CD14-positive monocyte (primary cell): Measurements from ENCODE around the gene QSOX1. TPM values are rescaled to one million over a fixed set of nuclear protein-coding genes. Genes with fewer than 3 reads are reported as not detected.

ENCODE experiments used
- DNase-seq, 3 donors: peaks; one replicate each; pipeline ENCODE4 v3.0.0-alpha.2; 2011 to 2022
- H2AFZ ChIP-seq: 2 replicates; pipeline ENCODE4 v1.6.0; 2012; ENCODE audit warnings: mild to moderate bottlenecking, low read depth, low read length, inconsistent platforms; ENCODE audit not compliant: insufficient read depth, poor library complexity, severe bottlenecking
- H3K27ac ChIP-seq, 2 donors: 1 replicate in 1 of 2; 2 replicates in 1 of 2; pipeline ENCODE4 v1.5.1; 2012 to 2013; ENCODE audit warnings: low read length in 2 of 2, control low read depth in 1 of 2, inconsistent platforms in 1 of 2, low read depth in 1 of 2, mild to moderate bottlenecking in 1 of 2
- H3K27me3 ChIP-seq, 2 donors: one replicate each; pipeline versions ENCODE4 v1.6.0 to v1.6.1; 2011 to 2013; ENCODE audit warnings: low read length in 2 of 2; ENCODE audit not compliant: control insufficient read depth in 2 of 2, insufficient read depth in 2 of 2
- H3K36me3 ChIP-seq, 2 donors: replicated peaks in 1 of 2; 1 replicate in 1 of 2; 2 replicates in 1 of 2; pipeline versions ENCODE4 v1.5.1 to v1.6.1; 2012 to 2013; ENCODE audit warnings: low read length in 2 of 2, control low read depth in 1 of 2, inconsistent platforms in 1 of 2, mild to moderate bottlenecking in 1 of 2; ENCODE audit not compliant: insufficient read depth in 2 of 2, control insufficient read depth in 1 of 2
- H3K4me1 ChIP-seq, 2 donors: 1 replicate in 1 of 2; 2 replicates in 1 of 2; pipeline versions ENCODE4 v1.5.1 to v1.6.1; 2012 to 2013; ENCODE audit warnings: low read length in 2 of 2, control low read depth in 1 of 2, inconsistent platforms in 1 of 2, mild to moderate bottlenecking in 1 of 2, moderate library complexity in 1 of 2; ENCODE audit not compliant: insufficient read depth in 2 of 2, control insufficient read depth in 1 of 2
- H3K4me2 ChIP-seq: replicated peaks from 2 replicates; pipeline ENCODE3; 2012; ENCODE audit warnings: low read length, moderate library complexity, mild to moderate bottlenecking; ENCODE audit not compliant: poor library complexity, severe bottlenecking; ENCODE audit errors: extremely low read depth
- H3K4me3 ChIP-seq, 3 experiments: fragments of 200-600 bp in 1 of 3; sonication (generic) in 1 of 3; replicated peaks in 1 of 3; 1 replicate in 2 of 3; 2 replicates in 1 of 3; pipeline ENCODE4 v1.5.1; 2011 to 2013; ENCODE audit warnings: low read length in 3 of 3, mild to moderate bottlenecking in 3 of 3, control low read depth in 2 of 3, low read depth in 2 of 3, inconsistent platforms in 1 of 3, moderate library complexity in 1 of 3
- H3K79me2 ChIP-seq: 2 replicates; pipeline ENCODE4 v1.6.0; 2012; ENCODE audit warnings: mild to moderate bottlenecking, control low read depth, inconsistent platforms, low read length, moderate library complexity; ENCODE audit not compliant: insufficient read depth
- H3K9ac ChIP-seq: 2 replicates; pipeline ENCODE4 v1.6.0; 2017; ENCODE audit warnings: low read length, mild to moderate bottlenecking; ENCODE audit not compliant: insufficient read depth, poor library complexity, severe bottlenecking
- H3K9me3 ChIP-seq, 2 donors: replicated peaks in 1 of 2; 1 replicate in 1 of 2; 2 replicates in 1 of 2; pipeline versions ENCODE4 v1.5.1 to v1.6.1; 2012 to 2013; ENCODE audit warnings: low read length in 2 of 2, control low read depth in 1 of 2; ENCODE audit not compliant: control insufficient read depth in 1 of 2, insufficient read depth in 1 of 2
- H4K20me1 ChIP-seq: 2 replicates; pipeline ENCODE4 v1.6.0; 2012; ENCODE audit warnings: mild to moderate bottlenecking, low read length, control low read depth, moderate library complexity; ENCODE audit not compliant: insufficient read depth
- H3K27ac Mint-ChIP-seq, 7 donors: one replicate each; pipeline ENCODE4 v1.8.0; 2020; ENCODE audit warnings: mild to moderate bottlenecking in 7 of 7, mixed read lengths in 7 of 7, moderate library complexity in 6 of 7, inconsistent platforms in 2 of 7
- H3K27me3 Mint-ChIP-seq, 3 donors: one replicate each; pipeline ENCODE4 v1.8.0; 2021 to 2022; ENCODE audit warnings: low read depth in 3 of 3, mild to moderate bottlenecking in 3 of 3, mixed read lengths in 3 of 3, moderate library complexity in 3 of 3, inconsistent platforms in 1 of 3
- H3K36me3 Mint-ChIP-seq, 2 donors: one replicate each; pipeline ENCODE4 v1.8.0; 2020; ENCODE audit warnings: mixed read lengths in 2 of 2, inconsistent platforms in 1 of 2, mild to moderate bottlenecking in 1 of 2
- H3K4me1 Mint-ChIP-seq: one replicate; pipeline ENCODE4 v1.8.0; 2020; ENCODE audit warnings: mild to moderate bottlenecking, mixed read lengths
- H3K4me3 Mint-ChIP-seq, 2 donors: one replicate each; pipeline ENCODE4 v1.8.0; 2020; ENCODE audit warnings: mild to moderate bottlenecking in 2 of 2, mixed read lengths in 2 of 2, moderate library complexity in 1 of 2
- H3K9me3 Mint-ChIP-seq, 7 donors: one replicate each; pipeline ENCODE4 v1.8.0; 2020 to 2022; ENCODE audit warnings: mixed read lengths in 7 of 7, mild to moderate bottlenecking in 6 of 7, moderate library complexity in 6 of 7, inconsistent platforms in 2 of 7
- WGBS: methylation state at CpG from one replicate; pipeline ENCODE4 v1.1.5; 2013; ENCODE audit warnings: missing lambda C conversion rate; ENCODE audit not compliant: insufficient coverage; 5-methylcytosine and 5-hydroxymethylcytosine counted together
- intact Hi-C, 2 donors: fragments of 100-400 bp; cut with micrococcal nuclease; formaldehyde crosslinking; loops; one replicate each; pipeline versions ENCODE4 v1.15.0 to v1.15.1; 2023
- polyA plus RNA-seq, 3 donors: library from polyadenylated mRNA; depleted of rRNA in 1 of 3; unstranded in 2 of 3; stranded (reverse) in 1 of 3; fragments of 300-500 nt in 2 of 3; fragments of >200 nt in 1 of 3; fragmentation: Illumina TruSeq in 2 of 3; gene quantifications; 1 replicate in 2 of 3; 2 replicates in 1 of 3; pipeline ENCODE4 v1.2.3, GENCODE V29; 2012 to 2021
- TF ChIP-seq, protein P1 (sequence below): fragments of 200-600 bp; IDR thresholded peaks from one replicate; pipeline ENCODE4 v1.8.0; 2022; ENCODE audit warnings: antibody characterized with exemption, mild to moderate bottlenecking

QSOX1 gene
- polyA plus RNA-seq, 3 donors: 34.5 to 86.5 (median 35.8) TPM

DNA sequence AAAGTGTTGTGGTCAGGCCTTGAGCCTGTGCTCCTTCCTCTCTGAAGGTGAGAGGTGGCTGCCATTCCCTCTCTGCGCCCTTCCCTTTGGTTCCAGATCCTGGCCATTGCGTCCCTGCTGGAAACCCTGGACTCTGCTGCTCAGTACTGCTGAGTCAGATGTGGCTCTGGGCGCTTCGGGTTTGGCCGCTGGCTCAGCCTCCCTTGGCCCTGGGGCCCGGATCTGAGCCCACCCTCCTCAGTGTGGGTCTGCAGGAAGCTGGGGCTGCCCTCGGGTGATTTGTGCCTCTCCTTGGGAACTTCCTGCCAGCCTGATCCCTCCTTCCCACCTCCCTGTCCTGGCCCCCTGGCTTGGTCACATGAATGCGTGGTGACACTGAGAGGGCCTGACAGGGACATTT is 32.2 kb downstream of the QSOX1 start:
- H3K27ac ChIP-seq: peak overlapping the region in 1 of 2 donors; percentile 21
- H3K4me3 Mint-ChIP-seq: no peak overlapping the region
- WGBS: 49% methylated on average over 6 of the region's 8 CpGs
- no peak overlapping the region for H3K4me2 ChIP-seq
- H3K9ac ChIP-seq: no peak overlapping the region
- peaks cover 0 to 2% (median 0%) of the 10 kb centered on the region in 3 donors for H3K27me3 Mint-ChIP-seq
- H4K20me1 ChIP-seq: no peaks in the 10 kb centered on the region
- H3K27me3 ChIP-seq: no peaks in the 10 kb centered on the region
- intact Hi-C loops: no loop called here
- H3K79me2 ChIP-seq: no peaks in the 10 kb centered on the region
- H2AFZ ChIP-seq: no peak overlapping the region
- peak overlapping the region in 5 of 7 donors; percentile 2 to 45 (median 21) for H3K27ac Mint-ChIP-seq
- H3K36me3 Mint-ChIP-seq: peaks cover 95 to 100% of the 10 kb centered on the region in 2 donors
- H3K4me1 ChIP-seq: no peaks in the 10 kb centered on the region
- H3K36me3 ChIP-seq: peaks cover 98 to 99% of the 10 kb centered on the region in 2 donors
- H3K9me3 Mint-ChIP-seq: no peaks in the 10 kb centered on the region
- H3K4me1 Mint-ChIP-seq: peaks cover 4% of the 10 kb centered on the region
- TF ChIP-seq, protein P1, sequence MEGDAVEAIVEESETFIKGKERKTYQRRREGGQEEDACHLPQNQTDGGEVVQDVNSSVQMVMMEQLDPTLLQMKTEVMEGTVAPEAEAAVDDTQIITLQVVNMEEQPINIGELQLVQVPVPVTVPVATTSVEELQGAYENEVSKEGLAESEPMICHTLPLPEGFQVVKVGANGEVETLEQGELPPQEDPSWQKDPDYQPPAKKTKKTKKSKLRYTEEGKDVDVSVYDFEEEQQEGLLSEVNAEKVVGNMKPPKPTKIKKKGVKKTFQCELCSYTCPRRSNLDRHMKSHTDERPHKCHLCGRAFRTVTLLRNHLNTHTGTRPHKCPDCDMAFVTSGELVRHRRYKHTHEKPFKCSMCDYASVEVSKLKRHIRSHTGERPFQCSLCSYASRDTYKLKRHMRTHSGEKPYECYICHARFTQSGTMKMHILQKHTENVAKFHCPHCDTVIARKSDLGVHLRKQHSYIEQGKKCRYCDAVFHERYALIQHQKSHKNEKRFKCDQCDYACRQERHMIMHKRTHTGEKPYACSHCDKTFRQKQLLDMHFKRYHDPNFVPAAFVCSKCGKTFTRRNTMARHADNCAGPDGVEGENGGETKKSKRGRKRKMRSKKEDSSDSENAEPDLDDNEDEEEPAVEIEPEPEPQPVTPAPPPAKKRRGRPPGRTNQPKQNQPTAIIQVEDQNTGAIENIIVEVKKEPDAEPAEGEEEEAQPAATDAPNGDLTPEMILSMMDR: no peak
- DNase-seq: no peak
- H3K9me3 ChIP-seq: no peaks in the 10 kb centered on the region
- H3K4me3 ChIP-seq: no peak overlapping the region

DNA sequence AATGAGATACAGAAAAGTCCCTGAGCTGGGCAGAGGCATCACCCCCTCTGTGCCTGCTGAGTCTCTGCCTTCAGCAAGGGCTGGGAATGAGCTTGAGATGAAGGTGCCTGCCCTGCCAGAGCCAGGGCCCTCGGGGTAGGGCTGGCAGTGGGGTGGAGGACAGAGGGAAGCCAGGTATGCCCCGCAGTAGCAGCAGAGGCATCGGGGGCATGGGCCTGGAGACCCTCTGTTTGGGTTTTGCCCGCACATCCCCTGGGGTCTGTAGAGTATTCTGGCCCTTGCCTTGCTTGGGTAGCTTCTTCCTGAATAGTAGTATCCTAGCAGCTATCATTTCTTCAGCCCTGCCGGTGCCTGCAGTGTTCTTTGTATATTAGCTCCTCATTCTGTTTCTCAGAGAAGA is 33.0 kb downstream of the QSOX1 start:
- H3K4me3 ChIP-seq: no peak overlapping the region
- no peaks in the 10 kb centered on the region for H3K9me3 ChIP-seq
- Mint-ChIP-seq H3K36me3 (peaks cover 95 to 100% of the 10 kb centered on the region in 2 donors), H3K4me3 (no peak overlapping the region), H3K27ac (peak overlapping the region in 2 of 7 donors; percentile 9 to 26), H3K9me3 (no peaks in the 10 kb centered on the region), H3K4me1 (peaks cover 4% of the 10 kb centered on the region), H3K27me3 (no peaks in the 10 kb centered on the region)
- no peak overlapping the region for H3K27ac ChIP-seq
- no peaks in the 10 kb centered on the region for H3K4me1 ChIP-seq
- TF ChIP-seq, protein P1: no peak
- peaks cover 98 to 99% of the 10 kb centered on the region in 2 donors for H3K36me3 ChIP-seq
- H3K79me2 ChIP-seq: no peaks in the 10 kb centered on the region
- no peak for DNase-seq
- intact Hi-C loops: no loop called here
- peaks cover 2% of the 10 kb centered on the region for H4K20me1 ChIP-seq
- no peaks in the 10 kb centered on the region for H3K27me3 ChIP-seq
- 98% methylated on average over 4 of the region's 5 CpGs for whole genome bisulfite sequencing
- no peak overlapping the region for H2AFZ ChIP-seq
- no peak overlapping the region for H3K9ac ChIP-seq
- H3K4me2 ChIP-seq: no peak overlapping the region
